ENCODE data around the gene FBXO30.

The FBXO30 gene

DNA sequence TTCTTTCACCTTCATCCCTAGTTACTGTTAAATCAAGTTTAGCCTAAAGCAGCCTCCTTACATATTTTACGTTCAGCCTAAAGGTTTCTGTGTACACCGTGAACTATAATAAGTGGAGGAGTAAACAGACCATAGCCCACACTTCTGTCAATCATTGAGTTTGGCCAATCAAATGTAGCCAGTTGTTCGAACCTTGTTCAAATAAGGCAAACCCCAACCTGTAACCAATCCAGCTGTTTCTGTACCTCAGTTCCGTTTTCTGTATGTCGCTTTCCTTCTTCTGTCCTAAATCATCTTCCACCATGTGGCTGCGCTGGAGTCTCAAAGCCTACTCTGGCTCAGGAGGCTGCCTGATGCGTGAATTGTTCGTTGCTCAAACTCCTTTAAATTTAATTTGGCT, 1.8 kb upstream of the FBXO30 start:
- DNase-seq (ENCODE audit: low spot score) = peak; percentile 28

- DNase-seq (ENCODE audit: low spot score) = peak; percentile 58
Observed at GRCh38 chr6:145815309-145816274, 997 bp upstream of the FBXO30 start.

GRCh38 chr6:145814035-145814500, 527 bp downstream of the FBXO30 start:
- peak; percentile 41 for DNase-seq (ENCODE audit: low spot score)

DNA sequence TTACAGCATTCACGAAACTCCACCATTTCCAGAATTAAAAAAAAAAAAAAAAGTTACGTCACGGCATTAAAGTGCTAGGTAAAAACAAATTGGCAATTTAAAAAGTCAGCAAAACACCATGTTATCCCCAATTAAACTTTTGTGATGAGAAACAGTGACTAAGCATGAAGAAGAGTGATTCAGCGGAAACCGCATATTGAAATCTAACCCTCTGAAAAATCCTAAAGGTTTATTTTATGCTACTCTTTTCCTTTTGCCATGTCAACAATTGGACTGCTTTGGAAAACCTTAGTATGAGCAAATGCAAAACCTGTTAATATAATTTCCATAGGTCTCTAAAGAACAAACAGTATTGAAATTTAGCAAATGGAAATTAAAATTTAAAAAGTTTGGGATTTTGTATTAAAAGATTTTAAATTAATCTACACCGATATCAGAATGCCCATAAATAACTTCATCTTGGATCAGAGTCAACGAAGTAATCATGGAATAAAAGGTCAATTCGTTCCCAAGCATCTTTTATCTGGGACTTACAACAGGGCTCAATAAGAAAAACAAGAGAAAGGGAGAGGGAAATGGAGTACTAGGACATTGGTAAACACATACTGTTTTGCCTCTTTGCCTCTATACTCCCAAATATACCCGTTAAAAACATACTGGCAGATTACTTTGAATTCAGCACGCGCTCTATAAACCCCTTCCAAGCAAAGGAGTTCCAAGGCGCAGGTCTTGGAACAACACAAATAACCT, 1.1 kb downstream of the FBXO30 start:
- DNase-seq (ENCODE audit: low spot score) = peak; percentile 9

DNA sequence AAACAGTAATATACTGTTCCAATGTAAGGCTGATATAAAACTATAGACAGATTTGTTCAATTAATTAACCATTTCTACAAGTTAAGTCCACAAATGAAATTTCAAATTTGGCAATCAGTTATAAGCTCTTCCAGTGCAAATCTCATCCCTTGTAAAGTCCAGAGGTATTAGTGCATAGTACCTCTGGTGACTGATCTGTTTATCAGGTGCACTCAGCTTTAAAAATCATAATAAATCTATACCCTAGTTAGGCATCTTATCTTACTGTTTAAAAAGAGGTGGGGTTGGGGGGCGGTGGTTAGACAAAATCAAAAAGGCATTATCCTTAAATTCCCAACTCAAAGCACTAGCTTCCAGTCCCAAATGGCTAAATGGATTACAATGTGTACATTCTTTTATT, 2.9 kb downstream of the FBXO30 start:
- DNase-seq (ENCODE audit: low spot score) = no peak

- DNase-seq (ENCODE audit: low spot score) = no peak
Observed at GRCh38 chr6:145809785-145810184, 4.8 kb downstream of the FBXO30 start.

- DNase-seq (ENCODE audit: low spot score) = no peak
Observed at GRCh38 chr6:145809211-145809610, 5.4 kb downstream of the FBXO30 start.

DNA sequence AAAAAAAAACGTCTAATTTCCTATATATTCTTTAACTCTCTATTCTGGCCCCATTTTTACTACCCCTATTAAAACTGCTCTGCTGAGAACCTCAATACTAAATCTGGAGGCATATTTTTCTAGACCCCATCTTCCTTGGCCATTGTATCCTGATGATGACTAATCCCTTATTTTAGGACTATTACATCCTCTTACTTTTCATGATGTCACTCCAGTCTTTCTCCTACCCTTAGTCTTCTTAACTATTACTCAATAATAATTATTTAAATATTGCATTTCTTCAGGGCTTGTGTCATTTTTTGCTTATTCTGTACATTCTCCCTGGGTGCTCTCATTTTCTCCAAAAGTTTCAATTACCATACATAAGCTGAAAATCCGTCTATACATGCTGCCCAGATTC, 6.4 kb downstream of the FBXO30 start:
- no peak for DNase-seq (ENCODE audit: low spot score)

DNA sequence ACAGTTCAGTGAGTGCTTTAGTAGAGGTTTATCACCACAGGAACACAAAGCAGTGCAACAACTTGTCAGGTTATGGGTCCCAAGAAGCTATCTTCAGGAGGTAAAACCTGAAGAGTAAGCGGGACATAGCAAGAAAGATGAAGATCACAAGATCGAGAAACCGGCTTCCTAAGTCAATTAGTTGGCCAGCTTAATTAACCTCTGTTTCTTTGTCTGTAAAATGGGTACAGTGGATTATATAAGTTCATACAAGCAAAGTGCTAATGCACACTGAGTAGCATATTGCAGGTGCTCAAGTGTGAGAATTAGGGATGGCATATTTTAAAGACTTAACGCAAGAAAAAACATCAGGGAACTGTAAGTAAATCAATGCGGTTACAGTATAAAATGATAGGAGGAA, 12.5 kb downstream of the FBXO30 start:
- DNase-seq (ENCODE audit: low spot score) = no peak

DNA sequence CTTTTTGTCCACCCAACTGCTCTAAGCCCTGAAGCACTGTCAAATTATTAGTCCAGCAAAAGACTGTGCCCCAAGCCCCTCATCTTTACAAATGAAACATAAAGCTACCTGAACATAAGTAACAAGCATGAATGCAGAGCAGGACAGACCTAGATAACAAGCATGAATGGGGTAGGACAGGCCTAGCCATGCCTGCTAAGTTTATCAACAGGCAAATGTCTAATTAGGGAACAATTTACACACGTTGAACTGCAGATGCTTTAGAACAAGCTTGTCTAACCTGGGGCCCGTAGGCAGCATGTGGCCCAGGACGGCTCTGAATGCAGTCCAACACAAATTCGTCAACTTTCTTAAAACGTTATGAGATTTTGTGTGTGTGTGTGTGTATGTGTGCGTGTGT, 13.6 kb downstream of the FBXO30 start:
- no peak for DNase-seq (ENCODE audit: low spot score)

GRCh38 chr6:145798530-145798929, 16.1 kb downstream of the FBXO30 start:
- DNase-seq (ENCODE audit: low spot score) = no peak

DNA sequence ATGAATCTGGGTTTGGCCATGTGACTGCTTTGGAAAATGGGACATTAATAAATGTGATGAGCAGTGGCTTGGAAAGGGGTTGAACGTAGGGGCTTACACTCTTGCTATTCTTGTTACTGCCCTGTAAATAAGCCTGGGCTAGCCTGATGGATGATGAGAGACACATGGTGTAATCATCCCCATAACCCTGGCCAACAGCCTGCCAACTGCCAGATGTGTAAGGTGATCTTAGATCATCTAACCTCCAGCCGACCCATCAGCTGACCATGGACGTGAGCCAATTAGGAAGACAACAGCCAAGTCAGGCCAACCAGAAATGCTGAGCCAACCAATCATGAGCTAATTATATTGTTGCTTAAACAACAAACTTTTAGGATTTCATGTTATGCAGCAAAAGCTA, 25.2 kb downstream of the FBXO30 start:
- DNase-seq (ENCODE audit: low spot score) = no peak

- DNase-seq (ENCODE audit: low spot score) = no peak
Observed at GRCh38 chr6:145787688-145788087, 26.9 kb downstream of the FBXO30 start.

DNA sequence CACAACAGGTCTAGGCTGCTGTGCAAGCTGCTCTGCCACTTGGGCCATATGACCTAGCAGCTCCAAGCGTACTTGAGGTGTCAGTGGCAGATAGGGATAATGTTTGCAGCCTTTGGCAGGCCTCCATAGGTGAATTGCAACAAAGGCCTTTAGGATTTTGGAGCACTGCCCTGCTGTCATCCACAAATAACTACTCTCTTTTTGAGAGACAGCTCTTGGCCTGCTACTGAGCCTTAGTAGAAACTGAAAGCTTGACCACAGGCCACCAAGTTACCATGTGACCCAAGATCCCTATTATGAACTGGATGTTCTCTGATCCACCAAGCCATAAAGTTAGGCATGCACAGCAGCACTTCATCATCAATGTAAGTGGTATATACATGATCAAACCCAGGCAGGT, 29.9 kb downstream of the FBXO30 start:
- DNase-seq (ENCODE audit: low spot score) = no peak

- DNase-seq (ENCODE audit: low spot score) = no peak
Observed at GRCh38 chr6:145783796-145784195, 30.8 kb downstream of the FBXO30 start.

- peak; percentile 6 for DNase-seq (ENCODE audit: low spot score)
Observed at GRCh38 chr6:145772846-145773245, 41.7 kb downstream of the FBXO30 start.

- DNase-seq (ENCODE audit: low spot score) = no peak
Observed at GRCh38 chr6:145765449-145765848, 49.1 kb downstream of the FBXO30 start.

DNA sequence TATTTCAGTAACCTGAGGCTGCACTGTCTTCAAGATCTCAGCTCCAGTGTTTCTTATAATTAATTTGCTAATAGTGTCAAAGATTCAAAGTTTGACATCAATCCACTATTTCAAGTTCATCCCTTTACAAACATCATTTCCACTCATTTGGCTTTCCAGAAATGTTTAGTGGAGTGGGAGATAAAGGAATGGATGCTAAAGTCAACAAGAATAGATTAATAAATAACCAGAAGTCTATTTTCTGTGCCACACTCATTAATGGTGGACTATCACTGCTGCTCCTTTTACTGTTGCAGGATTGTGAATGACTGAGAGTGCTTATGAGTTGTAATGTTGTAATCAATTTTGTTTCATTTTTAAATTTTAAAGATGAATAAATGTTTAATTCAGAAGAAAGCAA, 50.9 kb downstream of the FBXO30 start:
- DNase-seq (ENCODE audit: low spot score) = peak; percentile 3

GRCh38 chr6:145761584-145761983, 53.0 kb downstream of the FBXO30 start:
- DNase-seq (ENCODE audit: low spot score) = no peak

- DNase-seq (ENCODE audit: low spot score) = no peak
Observed at GRCh38 chr6:145758113-145758512, 56.5 kb downstream of the FBXO30 start.

GRCh38 chr6:145756170-145756662, 58.4 kb downstream of the FBXO30 start:
- DNase-seq (ENCODE audit: low spot score) = no peak

GRCh38 chr6:145755682-145756081, 58.9 kb downstream of the FBXO30 start:
- DNase-seq (ENCODE audit: low spot score) = no peak

GRCh38 chr6:145752638-145753037, 62.0 kb downstream of the FBXO30 start:
- DNase-seq (ENCODE audit: low spot score) = no peak
